GM19467 (cell line): ENCODE measurements around the gene ARHGAP42.

Source experiments
- ATAC-seq: cut with Tn5 transposase; IDR thresholded peaks from one replicate; pipeline ENCODE4 v1.9.1; 2021; ENCODE audit warnings: mild to moderate bottlenecking, moderate library complexity; ENCODE audit not compliant: unreplicated experiment

The ARHGAP42 gene

GRCh38 chr11:100948936-100949335, 261.8 kb downstream of the ARHGAP42 start:
- no peak for ATAC-seq

DNA sequence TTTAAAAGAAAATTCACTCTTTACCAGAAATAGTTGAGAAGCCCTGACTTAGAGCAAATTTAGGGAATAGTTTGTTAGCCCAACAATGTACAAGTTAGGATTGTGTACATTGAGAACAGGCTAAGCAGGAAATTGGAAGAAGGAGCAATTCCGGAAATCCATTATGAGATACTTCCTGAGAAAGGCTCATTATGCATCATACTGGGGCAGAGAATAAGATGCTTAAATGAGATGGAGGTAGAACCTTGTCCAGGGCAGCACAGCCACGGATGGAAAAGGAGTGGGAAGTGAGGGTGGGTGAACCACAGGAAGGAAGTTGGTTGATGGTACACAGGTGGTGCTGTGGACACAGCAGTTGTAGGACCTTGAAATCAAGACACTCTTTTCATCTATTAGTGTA, 262.4 kb downstream of the ARHGAP42 start:
- ATAC-seq: no peak

DNA sequence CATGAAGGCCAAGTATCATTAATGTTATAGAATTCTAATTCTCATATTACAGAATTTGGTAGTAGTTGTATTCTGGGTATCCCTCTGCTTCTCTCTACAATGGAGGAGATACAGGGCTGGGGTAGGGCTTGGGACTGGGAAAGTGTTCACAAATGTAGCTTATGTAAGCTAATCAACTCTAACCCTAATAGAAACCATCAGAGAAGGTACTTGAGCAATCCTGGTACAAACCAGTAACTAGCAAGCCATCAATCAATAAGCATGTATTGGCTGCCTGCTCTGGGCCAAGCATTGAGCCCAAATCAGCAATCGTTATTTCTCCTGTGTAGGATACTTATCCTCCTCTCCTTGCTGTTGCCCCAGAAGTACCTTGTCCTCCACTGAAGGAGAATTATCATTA, 268.2 kb downstream of the ARHGAP42 start:
- no peak for ATAC-seq

DNA sequence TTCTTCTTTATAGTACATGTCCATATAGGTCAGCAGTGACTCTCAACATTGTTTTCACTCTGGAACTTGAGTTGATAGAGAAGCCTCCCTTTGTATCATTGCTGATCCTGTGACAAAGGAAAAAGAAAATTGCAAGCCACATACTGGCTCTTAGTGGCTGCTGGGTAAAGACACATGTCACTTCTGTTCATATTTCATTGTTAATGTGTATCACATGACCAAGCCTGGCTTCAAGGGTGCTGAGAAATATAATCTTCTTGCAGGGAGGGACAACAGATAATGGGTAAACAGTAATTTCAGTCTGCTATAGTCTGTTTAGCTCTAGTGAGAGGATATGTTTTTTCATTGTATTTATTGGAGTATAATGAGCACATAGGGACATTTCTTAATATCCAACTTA, 269.3 kb downstream of the ARHGAP42 start:
- no peak for ATAC-seq

GRCh38 chr11:100957499-100957898, 270.4 kb downstream of the ARHGAP42 start:
- ATAC-seq: no peak

DNA sequence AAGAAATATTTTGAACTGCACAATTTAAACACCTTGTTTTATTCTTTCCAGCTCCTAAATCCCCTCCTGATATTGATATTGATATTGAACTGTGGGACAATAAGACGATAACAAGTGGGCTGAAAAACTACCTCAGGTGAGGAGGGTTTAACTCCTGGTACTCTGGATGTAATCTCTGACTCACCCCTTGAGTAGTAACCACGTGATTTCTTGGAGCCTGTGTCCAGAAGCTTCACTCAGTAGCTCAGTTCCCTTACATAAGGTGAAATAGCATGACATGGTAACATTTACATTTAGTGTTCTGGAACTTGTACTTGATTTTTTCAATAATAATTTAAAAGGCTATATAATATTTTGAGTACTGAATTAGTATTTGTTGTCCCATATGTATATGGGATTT, 274.5 kb downstream of the ARHGAP42 start:
- ATAC-seq: no peak

DNA sequence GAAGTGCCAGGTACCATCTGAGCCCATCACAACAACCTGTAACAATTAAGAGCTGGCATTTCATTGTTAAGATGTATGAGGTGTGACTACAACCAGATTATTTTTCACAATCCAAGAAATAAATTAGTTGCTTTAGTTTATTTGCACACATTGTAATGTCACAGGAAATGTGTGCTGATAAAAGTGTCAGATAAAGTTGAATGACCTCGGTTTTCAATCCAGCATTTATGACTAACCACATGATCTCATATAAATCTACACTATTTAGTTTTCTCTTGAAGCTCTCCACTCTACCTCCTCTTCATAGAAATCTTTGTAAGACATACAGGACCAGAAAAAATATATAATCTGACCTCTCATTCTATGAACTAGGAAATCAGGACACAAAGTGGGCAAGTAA, 276.3 kb downstream of the ARHGAP42 start:
- ATAC-seq: no peak

DNA sequence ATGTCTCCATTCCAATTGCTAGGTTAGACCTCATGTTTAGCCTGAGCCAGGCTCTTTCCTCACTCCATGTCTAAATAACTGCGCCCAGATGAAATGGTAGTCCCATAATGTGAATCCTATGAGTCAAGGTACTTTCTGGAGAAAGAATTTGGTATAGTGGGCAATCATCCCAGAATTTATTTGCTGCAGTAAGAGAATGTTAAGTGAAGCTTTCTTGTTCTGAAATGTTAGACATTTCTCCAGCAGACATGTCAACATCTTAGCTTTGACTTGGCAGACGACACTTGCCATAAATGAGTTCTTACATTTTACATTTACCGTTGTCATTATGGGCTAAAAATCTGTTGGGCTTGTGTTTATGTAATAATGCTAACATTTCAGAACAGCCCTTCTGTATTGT, 277.3 kb downstream of the ARHGAP42 start:
- ATAC-seq: no peak

- ATAC-seq: no peak
Observed at GRCh38 chr11:100965346-100965745, 278.3 kb downstream of the ARHGAP42 start.

DNA sequence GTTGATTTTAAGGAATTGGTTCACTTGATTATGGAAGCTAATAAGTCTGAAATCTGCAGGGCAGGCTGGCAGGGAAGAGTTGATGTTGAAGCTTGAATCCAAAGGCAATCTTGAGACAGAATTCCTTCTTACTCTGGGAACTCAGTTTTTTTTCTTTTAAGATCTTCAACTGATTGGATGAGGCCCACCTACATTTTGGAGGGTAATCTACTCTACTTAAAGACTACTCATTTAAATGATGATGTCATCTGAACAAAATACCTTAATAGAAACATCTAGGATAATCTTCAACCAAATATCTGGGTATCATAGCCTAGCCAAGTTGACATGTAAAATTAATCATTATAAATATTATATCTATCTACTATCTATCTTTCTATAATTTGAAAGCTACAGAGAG, 279.3 kb downstream of the ARHGAP42 start:
- no peak for ATAC-seq

GRCh38 chr11:100969008-100969407, 281.9 kb downstream of the ARHGAP42 start:
- ATAC-seq: no peak

GRCh38 chr11:100970283-100971164, 283.4 kb downstream of the ARHGAP42 start:
- no peak for ATAC-seq

- no peak for ATAC-seq
Observed at GRCh38 chr11:100972046-100972445, 285.0 kb downstream of the ARHGAP42 start.

DNA sequence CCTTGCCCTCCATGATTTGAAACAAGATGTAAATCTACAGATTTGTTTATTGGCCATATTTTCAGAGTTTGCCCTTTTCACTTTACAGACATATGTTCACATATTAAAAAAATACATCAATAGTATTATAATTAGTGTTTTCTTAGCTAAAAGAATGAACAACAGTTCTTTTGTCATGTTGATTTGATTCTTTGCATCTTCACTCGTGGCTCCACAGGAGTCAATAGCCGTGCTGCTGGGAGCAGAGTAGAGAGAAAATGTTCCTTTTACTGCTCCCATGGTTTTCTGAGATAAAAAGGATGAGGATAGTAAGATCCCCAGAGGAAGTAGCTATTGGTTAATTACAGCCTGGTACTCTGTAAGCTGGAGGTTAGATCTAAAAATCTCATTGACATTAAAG, 291.4 kb downstream of the ARHGAP42 start:
- no peak for ATAC-seq

DNA sequence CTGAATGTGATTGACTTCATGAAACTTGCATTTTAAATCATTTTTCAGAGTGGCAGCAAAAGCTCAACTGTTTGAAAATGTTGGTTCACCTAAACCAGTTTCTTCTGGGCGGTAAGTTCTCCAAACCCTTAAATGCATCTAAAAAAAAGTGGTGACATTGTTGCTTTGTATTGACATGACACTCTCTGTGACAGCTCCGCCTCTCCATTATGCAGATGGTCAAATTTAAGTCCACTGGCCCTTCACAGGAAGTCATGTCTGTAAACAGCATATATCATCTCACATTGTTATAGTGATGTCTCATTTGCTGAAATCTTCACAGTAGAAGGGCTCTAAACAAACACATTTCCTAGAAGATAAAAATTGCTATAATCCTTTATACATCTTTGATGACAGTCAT, 291.9 kb downstream of the ARHGAP42 start:
- ATAC-seq: no peak

GRCh38 chr11:100980156-100980555, 293.1 kb downstream of the ARHGAP42 start:
- no peak for ATAC-seq

DNA sequence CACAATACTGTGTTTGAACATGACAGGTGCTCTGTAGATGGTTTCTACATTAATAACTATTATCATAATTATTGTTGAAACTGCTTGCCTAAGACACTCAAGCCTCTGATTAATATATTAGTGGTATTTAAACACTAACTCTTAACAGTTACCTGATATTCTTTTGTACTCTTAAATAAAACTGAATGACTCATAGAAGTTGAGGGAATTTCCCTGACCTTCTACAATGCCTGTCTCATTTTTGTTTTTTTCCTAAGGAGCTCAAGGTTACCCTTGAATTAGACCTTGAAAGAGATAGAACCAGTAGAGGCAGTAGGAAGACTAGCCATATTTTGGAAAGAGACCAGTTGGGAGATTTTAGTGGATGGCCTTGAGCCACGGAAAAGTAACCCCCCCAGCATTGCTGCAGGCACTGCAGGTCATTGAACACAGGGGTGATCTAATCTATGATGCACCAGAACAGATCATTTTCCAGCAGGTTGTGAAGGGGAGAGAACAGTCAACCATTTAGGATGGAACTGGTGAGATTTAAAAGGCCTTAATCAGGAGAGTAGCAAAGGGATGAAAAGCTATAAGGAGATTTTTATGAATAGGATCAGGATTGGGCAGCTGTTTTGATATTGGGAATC, 294.2 kb downstream of the ARHGAP42 start:
- ATAC-seq: no peak

DNA sequence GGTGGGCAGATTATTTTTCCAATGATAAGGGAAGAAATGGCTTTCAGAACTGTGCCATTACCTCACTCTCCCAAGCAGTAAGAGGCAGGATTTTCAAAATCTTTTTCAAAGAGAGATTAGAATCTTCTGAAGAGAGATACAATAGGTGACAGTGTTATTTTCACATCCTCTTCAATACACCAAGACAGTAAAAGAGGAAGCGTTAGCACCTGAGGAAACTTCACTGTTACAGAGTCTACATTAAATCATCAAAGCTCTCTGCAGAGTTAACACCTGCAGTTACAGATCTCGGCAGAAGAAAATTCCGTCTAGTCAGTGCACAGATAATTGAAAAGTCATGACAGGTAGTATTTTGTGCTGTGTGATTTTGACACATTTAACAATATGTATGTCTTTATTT, 297.6 kb downstream of the ARHGAP42 start:
- peak; percentile 68 for ATAC-seq

DNA sequence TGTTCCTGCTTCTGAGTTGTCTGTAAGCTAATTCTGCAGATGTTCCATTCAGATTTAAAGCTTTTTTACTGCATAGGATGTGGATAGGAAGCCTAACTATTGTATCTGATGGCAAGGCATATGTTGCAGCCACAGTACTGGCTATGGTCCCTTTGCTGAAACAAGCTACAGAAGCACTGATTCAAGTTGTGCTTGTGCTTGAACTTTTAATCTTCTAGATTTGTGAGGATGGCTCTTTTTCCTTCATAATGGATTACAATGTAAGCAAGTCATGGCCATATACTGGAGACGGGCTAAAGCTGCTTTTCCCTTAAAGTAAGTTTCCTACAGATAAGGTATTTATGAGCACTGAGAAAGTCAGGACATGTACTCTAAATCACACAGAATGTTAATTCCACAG, 303.8 kb downstream of the ARHGAP42 start:
- ATAC-seq: no peak

GRCh38 chr11:100991541-100991940, 304.5 kb downstream of the ARHGAP42 start:
- ATAC-seq: no peak

DNA sequence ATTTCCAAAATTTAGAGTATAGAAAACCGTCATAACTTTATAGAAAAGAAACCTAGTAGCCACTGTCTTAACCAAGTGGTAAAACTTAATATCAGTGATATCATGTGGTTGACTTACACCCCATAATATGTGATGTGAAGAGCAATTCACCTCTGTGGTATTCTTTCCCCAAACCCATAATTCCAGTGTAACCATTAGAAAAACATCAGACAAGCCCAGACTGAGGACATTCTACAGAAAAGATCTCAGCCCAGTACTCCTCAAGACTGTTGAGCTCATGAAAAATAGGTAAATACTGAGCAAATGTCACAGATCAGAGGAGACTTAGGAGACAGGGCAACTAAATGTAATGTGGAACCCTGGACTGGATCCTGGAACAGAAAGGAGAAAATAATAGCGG, 307.9 kb downstream of the ARHGAP42 start:
- no peak for ATAC-seq

DNA sequence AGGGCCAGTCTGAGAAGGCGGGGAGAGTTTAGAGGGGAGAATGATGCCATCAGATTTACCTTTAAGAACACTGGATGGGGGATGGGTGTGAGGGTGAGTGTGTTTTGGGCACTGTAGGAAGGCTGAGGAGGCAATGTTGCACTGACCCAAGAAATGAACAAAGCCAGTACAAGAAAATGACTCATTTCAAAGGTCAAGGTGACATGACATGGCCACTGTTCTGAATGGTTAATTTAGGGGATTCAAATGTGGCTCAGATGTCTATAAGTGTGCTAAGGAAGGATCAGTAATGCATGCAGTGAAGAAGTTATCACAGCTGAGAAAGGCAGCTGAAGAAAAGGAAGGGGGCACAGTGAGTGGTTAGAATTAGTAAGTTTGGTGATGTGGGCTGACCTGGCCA, 312.7 kb downstream of the ARHGAP42 start:
- ATAC-seq: no peak
